Measurements from ENCODE around the gene RXRB. TPM values are rescaled to one million over a fixed set of nuclear protein-coding genes. Genes with fewer than 3 reads are reported as not detected.
A peak's percentile ranks its signal among the peaks of the same experiment; 100 is the strongest.

RXRB gene
- total and polyA plus RNA-seq, 8 donors = 20.1 to 68.3 (median 24.6) TPM

DNA sequence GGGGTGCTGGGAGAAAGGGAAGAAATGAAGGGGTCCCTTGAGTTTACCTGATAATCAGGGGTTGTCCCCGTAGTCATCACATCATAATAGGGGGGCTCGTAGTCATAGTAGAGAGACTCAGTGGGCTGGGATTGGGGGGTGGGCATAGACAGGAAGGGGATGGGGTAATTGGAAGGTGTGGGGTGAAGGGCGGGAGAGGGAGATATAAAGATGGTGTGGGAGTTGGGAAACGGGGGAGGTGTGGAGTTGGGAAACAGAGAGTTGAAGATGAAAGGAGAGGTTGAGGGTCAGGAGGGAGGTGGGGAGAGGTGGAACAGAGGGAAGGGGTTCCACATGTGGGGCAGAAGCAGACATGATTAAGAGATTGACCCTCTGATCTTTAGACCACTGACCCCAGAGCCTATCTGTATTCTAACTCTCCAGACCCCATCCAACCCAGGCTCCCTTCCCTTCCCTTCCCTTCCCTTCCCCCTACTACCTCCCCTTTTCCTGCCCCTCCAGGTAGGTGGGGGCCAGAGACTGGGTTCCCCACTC is 14.7 kb downstream of the RXRB start:
- ATAC-seq (no peak), DNase-seq (no peak), FAIRE-seq (no peak)
- Histone ChIP-seq H3K9me3 (no peaks in the 10 kb centered on the region), H3K4me1 (no peaks in the 10 kb centered on the region), H3K27me3 (no peaks in the 10 kb centered on the region), H3K4me3 (no peak overlapping the region), H3K27ac (no peak overlapping the region), H3K36me3 (no peaks in the 10 kb centered on the region)
- WGBS, 2 donors = 72 to 82% methylated on average over 4 of the region's 4 CpGs
- intact Hi-C loops (cut with DNase I) = no loop called here
- TF ChIP-seq, protein P1, sequence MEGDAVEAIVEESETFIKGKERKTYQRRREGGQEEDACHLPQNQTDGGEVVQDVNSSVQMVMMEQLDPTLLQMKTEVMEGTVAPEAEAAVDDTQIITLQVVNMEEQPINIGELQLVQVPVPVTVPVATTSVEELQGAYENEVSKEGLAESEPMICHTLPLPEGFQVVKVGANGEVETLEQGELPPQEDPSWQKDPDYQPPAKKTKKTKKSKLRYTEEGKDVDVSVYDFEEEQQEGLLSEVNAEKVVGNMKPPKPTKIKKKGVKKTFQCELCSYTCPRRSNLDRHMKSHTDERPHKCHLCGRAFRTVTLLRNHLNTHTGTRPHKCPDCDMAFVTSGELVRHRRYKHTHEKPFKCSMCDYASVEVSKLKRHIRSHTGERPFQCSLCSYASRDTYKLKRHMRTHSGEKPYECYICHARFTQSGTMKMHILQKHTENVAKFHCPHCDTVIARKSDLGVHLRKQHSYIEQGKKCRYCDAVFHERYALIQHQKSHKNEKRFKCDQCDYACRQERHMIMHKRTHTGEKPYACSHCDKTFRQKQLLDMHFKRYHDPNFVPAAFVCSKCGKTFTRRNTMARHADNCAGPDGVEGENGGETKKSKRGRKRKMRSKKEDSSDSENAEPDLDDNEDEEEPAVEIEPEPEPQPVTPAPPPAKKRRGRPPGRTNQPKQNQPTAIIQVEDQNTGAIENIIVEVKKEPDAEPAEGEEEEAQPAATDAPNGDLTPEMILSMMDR (IDR thresholded peaks at IDR 0.05) = no peak

DNA sequence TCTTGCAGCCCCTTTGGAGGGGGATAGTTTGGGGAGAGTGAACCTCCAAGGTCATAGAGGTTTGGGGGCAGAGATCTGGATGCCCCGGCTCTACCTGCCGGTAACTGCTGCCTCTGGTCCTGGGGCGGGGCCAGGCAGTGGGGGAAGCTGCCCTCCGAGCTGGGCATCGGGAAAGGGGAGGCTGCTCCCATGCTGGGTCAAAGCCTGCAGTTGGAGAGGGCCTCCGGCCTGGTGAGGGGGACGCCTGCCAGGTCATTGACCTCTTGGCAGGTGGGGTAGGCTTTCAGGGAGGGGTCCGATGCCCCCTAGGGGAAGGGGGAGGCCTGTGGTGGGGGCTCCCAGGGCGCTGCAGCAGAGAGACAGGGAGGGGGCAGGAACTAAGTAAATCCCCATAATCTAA is 15.3 kb downstream of the RXRB start:
- Histone ChIP-seq H3K27me3 (no peaks in the 10 kb centered on the region), H3K4me1 (no peaks in the 10 kb centered on the region), H3K27ac (no peak overlapping the region), H3K9me3 (no peaks in the 10 kb centered on the region), H3K4me3 (no peak overlapping the region), H3K36me3 (no peaks in the 10 kb centered on the region)
- TF ChIP-seq, protein P1 (IDR thresholded peaks at IDR 0.05) = no peak
- no peak for ATAC-seq
- intact Hi-C loops (cut with DNase I) = no loop called here
- FAIRE-seq = no peak
- DNase-seq = peak in 1 of 6 donors; percentile 40
- 62 to 66% methylated on average over 9 of the region's 9 CpGs for WGBS, 2 donors

DNA sequence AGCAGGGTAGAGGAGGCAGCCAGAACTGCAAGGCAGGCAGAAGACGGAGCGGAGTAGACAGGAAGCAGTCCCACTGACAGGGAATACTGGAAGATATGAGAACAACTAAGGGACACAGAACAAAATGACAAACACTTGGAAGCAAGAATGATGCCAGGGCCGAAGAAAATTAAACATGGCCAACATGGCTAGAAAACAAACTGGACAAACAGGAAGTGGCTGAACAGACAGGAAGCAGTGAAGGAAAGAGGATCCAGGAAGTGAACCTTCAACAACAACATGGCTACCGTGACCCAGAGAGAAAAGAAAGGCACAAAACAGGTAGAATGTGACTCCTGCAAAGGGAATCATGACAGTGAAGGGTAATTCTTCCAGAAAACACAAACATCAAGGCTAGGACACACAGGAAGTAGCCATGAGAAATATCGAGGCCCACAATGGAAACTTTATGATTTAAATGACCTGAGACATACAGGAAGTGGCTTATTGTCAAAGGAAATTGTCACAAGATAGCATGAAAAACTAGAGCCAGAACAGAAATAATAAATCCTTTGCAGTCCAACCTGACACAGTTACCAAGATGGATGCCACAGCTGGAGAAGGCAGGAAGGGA is 17.3 kb downstream of the RXRB start:
- no peaks in the 10 kb centered on the region for H3K9me3 ChIP-seq
- WGBS, 2 donors = 73 to 81% methylated on average over 5 of the region's 5 CpGs
- FAIRE-seq = no peak

DNA sequence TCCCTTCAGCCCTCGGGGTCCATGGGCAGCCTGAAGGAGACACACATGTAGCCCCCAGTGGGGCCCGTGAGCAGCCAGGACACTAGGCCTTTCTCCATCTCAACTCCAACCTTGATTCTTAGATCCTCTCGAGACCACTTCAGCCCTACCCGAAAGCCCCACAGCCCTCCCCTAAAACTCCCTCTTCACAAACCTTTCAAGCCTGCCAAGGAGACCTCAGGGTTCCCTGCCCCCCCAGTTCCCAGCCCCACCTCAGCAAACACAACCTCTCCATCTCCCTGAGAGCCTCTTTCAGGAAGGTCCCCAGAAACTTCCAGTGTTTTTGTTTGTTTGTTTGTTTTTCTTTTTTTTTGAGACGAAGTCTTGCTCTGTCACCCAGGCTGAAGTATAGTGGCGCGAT is 19.3 kb downstream of the RXRB start:
- intact Hi-C loops (cut with DNase I) = no loop called here
- TF ChIP-seq, protein P1 (IDR thresholded peaks at IDR 0.05) = no peak
- ATAC-seq = no peak
- DNase-seq = no peak
- 79 to 81% methylated on average over 7 of the region's 7 CpGs for WGBS, 2 donors
- no peak for FAIRE-seq
- no peak overlapping the region for H3K27ac ChIP-seq
- no peaks in the 10 kb centered on the region for H3K4me1 ChIP-seq
- H3K4me3 ChIP-seq = no peak overlapping the region
- H3K9me3 ChIP-seq = no peaks in the 10 kb centered on the region
- no peaks in the 10 kb centered on the region for H3K27me3 ChIP-seq
- no peaks in the 10 kb centered on the region for H3K36me3 ChIP-seq

More for the DNA sequence above, 17.3 kb downstream of the RXRB start:
- no peaks in the 10 kb centered on the region for H3K36me3 ChIP-seq
- DNase-seq (no peak), ATAC-seq (no peak)
- TF ChIP-seq, protein P1 (IDR thresholded peaks at IDR 0.05) = no peak
- H3K4me1 ChIP-seq = no peaks in the 10 kb centered on the region
- no peaks in the 10 kb centered on the region for H3K27me3 ChIP-seq
- intact Hi-C loops (cut with DNase I) = no loop called here
- no peak overlapping the region for H3K4me3 ChIP-seq
- no peak overlapping the region for H3K27ac ChIP-seq

DNA sequence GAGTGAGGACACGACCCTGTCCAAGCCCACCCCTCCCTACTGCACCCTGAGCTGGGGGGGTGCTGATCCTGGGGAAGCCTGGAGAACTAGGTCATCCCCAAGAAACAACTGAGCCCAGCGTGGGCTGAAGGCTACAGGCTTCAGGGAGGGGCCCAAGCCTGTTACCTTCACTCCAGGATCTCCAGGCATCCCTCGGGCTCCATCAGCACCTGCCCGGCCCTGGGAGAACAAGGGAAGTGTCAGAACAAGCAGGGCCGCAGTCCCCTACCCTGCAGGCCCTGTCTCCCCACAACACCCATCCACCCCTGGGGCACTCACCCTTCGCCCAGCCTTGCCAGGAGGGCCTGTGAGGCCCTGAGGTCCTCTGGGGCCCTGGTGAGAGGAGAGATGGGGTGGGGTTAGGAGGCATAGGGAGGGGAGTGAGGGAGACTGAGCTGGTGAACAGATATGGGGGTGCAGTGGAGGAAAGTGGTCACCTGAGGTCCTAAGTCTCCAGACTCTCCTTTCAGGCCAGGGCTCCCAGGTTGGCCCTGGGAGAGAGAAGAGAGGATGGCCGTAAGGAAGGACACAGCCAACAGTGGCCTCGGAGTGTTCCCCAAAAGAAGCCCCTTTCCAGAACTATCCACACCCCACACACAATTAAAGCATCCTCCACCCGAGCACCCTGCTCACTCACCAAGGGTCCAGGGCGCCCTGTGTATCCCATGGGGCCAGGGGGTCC is 21.6 kb downstream of the RXRB start:
- no peaks in the 10 kb centered on the region for H3K36me3 ChIP-seq
- DNase-seq (no peak), ATAC-seq (no peak), FAIRE-seq (no peak)
- TF ChIP-seq, protein P1 (IDR thresholded peaks at IDR 0.05) = no peak
- no peaks in the 10 kb centered on the region for H3K9me3 ChIP-seq
- WGBS, 2 donors = 76 to 82% methylated on average over 10 of the region's 10 CpGs
- no peak overlapping the region for H3K4me3 ChIP-seq
- no peak overlapping the region for H3K27ac ChIP-seq
- H3K4me1 ChIP-seq = no peaks in the 10 kb centered on the region
- no peaks in the 10 kb centered on the region for H3K27me3 ChIP-seq
- intact Hi-C loops (cut with DNase I) = no loop called here
